Measurements from ENCODE around the gene LDLRAD1.

DNA sequence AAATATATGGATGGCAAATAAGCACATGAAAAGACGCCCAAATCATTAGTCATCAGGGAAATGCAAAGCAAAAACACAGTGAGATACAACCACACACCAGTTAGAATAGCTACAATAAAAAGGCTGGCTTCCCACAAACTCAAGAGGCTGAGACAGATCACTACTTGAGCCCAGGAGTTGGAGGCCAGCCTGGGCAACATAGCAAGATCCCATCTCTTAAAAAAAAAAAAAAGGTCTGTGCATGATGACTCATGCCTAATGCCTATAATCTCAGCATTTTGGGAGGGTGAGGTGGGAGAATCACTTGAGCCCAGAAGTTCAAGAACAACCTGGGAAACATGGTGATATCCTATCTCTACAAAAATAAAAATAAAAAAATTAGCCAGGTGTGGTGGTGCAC is 19.8 kb downstream of the LDLRAD1 start:
- TF ChIP-seq YY1 (IDR thresholded peaks at IDR 0.05; ENCODE audit: insufficient read depth, insufficient read length) (no peak), ZNF274 (IDR thresholded peaks at IDR 0.05; ENCODE audit: low read depth, low read length) (no peak), SUZ12 (IDR thresholded peaks at IDR 0.05; ENCODE audit: extremely low read depth, insufficient read depth, insufficient read length) (no peak)

Measured in NT2/D1 (cell line).